ENCODE data around the gene RNF167. TPM values are rescaled to one million over a fixed set of nuclear protein-coding genes. Genes with fewer than 3 reads are reported as not detected.

The RNF167 gene
- total and polyA plus RNA-seq, 2 donors: 73.0 to 189 TPM

- WGBS: 98% methylated on average over 10 of the region's 10 CpGs
- Histone ChIP-seq H3K4me3 (ENCODE audit: low read length in 2 of 2) (no peak overlapping the region), H3K36me3 (ENCODE audit: control insufficient read depth in 2 of 2, insufficient read depth in 2 of 2, low read length in 1 of 2) (peaks cover 49 to 74% of the 10 kb centered on the region in 2 donors), H3K27me3 (ENCODE audit: control insufficient read depth in 2 of 2, insufficient read depth in 1 of 2, low read length in 1 of 2) (no peaks in the 10 kb centered on the region), H3K27ac (ENCODE audit: low read depth in 1 of 2, low read length in 1 of 2) (no peak overlapping the region), H3K9me3 (ENCODE audit: control insufficient read depth in 2 of 2, insufficient read depth in 1 of 2, low read length in 1 of 2) (no peaks in the 10 kb centered on the region), H3K4me1 (ENCODE audit: control insufficient read depth in 2 of 2, insufficient read depth in 2 of 2, low read length in 2 of 2) (peaks cover 5 to 37% of the 10 kb centered on the region in 2 donors)
- no peak for DNase-seq (ENCODE audit: low read depth in 6 of 9, low spot score in 9 of 9)
Observed at GRCh38 chr17:4973256-4974114, 33.4 kb downstream of the RNF167 start.

- Histone ChIP-seq H3K9me3 (ENCODE audit: control insufficient read depth in 2 of 2, insufficient read depth in 1 of 2, low read length in 1 of 2) (no peaks in the 10 kb centered on the region), H3K4me3 (ENCODE audit: low read length in 2 of 2) (no peak overlapping the region), H3K36me3 (ENCODE audit: control insufficient read depth in 2 of 2, insufficient read depth in 2 of 2, low read length in 1 of 2) (peaks cover 55 to 77% of the 10 kb centered on the region in 2 donors), H3K4me1 (ENCODE audit: control insufficient read depth in 2 of 2, insufficient read depth in 2 of 2, low read length in 2 of 2) (peaks cover 0 to 32% of the 10 kb centered on the region in 2 donors), H3K27me3 (ENCODE audit: control insufficient read depth in 2 of 2, insufficient read depth in 1 of 2, low read length in 1 of 2) (no peaks in the 10 kb centered on the region), H3K27ac (ENCODE audit: low read depth in 1 of 2, low read length in 1 of 2) (no peak overlapping the region)
- no peak for DNase-seq (ENCODE audit: low read depth in 6 of 9, low spot score in 9 of 9)
- 97% methylated on average over 9 of the region's 9 CpGs for WGBS
Observed at GRCh38 chr17:4974115-4974670, 34.1 kb downstream of the RNF167 start.

DNA sequence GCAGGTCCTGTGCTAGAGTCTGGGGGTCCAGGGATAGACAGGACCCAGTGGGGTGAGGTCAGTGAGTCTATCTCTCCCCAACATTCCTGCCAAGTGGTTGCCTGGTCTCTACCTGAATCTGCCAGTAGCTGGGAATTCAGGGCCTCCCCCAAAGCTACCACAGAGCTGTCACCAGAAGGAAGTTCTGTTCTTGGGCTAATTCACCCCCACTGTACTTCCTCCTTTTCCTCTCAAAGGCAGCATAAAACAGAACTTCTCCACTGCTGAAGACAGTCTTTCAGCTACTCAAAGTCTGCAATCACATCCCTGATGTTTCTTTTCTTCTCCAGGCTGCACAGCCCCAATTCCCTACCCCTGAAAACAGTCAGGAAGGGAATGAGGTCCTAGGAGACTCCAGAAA lies 38.7 kb downstream of the RNF167 start:
- H3K4me1 ChIP-seq (ENCODE audit: control insufficient read depth in 2 of 2, insufficient read depth in 2 of 2, low read length in 2 of 2): peaks cover 4 to 39% of the 10 kb centered on the region in 2 donors
- peak overlapping the region in 1 of 2 donors; percentile 8 for H3K27ac ChIP-seq (ENCODE audit: low read depth in 1 of 2, low read length in 1 of 2)
- peaks cover 57 to 59% of the 10 kb centered on the region in 2 donors for H3K36me3 ChIP-seq (ENCODE audit: control insufficient read depth in 2 of 2, insufficient read depth in 2 of 2, low read length in 1 of 2)

DNA sequence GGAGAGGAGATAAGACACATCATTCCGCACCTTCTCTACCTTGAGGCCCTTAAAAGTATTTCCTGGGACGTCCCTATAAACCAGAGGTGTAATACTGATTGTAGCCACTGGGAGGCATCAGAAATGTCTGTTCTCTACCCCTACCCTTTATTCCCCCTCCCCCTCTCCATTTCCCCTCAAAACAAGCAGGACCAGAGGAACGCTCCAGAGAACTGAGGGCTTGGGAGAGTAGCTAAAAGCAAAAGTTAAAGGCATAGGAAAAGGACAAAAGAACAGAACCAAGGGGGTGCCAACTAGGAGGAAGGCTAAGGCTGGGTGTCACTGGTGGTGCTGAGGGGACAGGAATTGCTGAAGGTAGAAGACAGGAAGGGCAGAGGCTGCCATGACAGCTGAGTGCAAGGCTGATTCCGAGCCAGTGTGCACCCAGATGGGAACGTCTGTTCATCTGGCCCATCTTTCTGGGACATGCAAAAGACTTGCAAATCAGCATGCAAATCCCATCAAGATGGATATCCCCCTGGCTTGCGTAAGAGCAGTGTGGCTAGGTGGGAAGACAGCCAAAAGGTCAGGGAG lies 40.7 kb downstream of the RNF167 start:
- 54% methylated on average over 6 of the region's 6 CpGs for WGBS
- Histone ChIP-seq H3K4me1 (ENCODE audit: control insufficient read depth in 2 of 2, insufficient read depth in 2 of 2, low read length in 2 of 2) (peaks cover 4 to 28% of the 10 kb centered on the region in 2 donors), H3K9me3 (ENCODE audit: control insufficient read depth in 2 of 2, insufficient read depth in 1 of 2, low read length in 1 of 2) (peaks cover 0 to 1% of the 10 kb centered on the region in 2 donors), H3K36me3 (ENCODE audit: control insufficient read depth in 2 of 2, insufficient read depth in 2 of 2, low read length in 1 of 2) (peaks cover 48 to 50% of the 10 kb centered on the region in 2 donors), H3K4me3 (ENCODE audit: low read length in 2 of 2) (no peak overlapping the region), H3K27ac (ENCODE audit: low read depth in 1 of 2, low read length in 1 of 2) (peak overlapping the region; percentile 46 to 55), H3K27me3 (ENCODE audit: control insufficient read depth in 2 of 2, insufficient read depth in 1 of 2, low read length in 1 of 2) (no peaks in the 10 kb centered on the region)
- DNase-seq (ENCODE audit: low read depth in 6 of 9, low spot score in 9 of 9): peak in 8 of 9 donors; percentile 68 to 91 (median 82)

More for the DNA sequence above, 38.7 kb downstream of the RNF167 start:
- H3K27me3 ChIP-seq (ENCODE audit: control insufficient read depth in 2 of 2, insufficient read depth in 1 of 2, low read length in 1 of 2): no peaks in the 10 kb centered on the region
- peaks cover 0 to 1% of the 10 kb centered on the region in 2 donors for H3K9me3 ChIP-seq (ENCODE audit: control insufficient read depth in 2 of 2, insufficient read depth in 1 of 2, low read length in 1 of 2)
- no peak for DNase-seq (ENCODE audit: low read depth in 6 of 9, low spot score in 9 of 9)
- H3K4me3 ChIP-seq (ENCODE audit: low read length in 2 of 2): no peak overlapping the region

- no peak for DNase-seq (ENCODE audit: low read depth in 6 of 9, low spot score in 9 of 9)
- H3K9me3 ChIP-seq (ENCODE audit: control insufficient read depth in 2 of 2, insufficient read depth in 1 of 2, low read length in 1 of 2): peaks cover 0 to 1% of the 10 kb centered on the region in 2 donors
- peaks cover 40 to 43% of the 10 kb centered on the region in 2 donors for H3K36me3 ChIP-seq (ENCODE audit: control insufficient read depth in 2 of 2, insufficient read depth in 2 of 2, low read length in 1 of 2)
- H3K27ac ChIP-seq (ENCODE audit: low read depth in 1 of 2, low read length in 1 of 2): no peak overlapping the region
- WGBS: 79% methylated on average over 5 of the region's 5 CpGs
- H3K4me1 ChIP-seq (ENCODE audit: control insufficient read depth in 2 of 2, insufficient read depth in 2 of 2, low read length in 2 of 2): peaks cover 9 to 31% of the 10 kb centered on the region in 2 donors
- H3K4me3 ChIP-seq (ENCODE audit: low read length in 2 of 2): no peak overlapping the region
- no peaks in the 10 kb centered on the region for H3K27me3 ChIP-seq (ENCODE audit: control insufficient read depth in 2 of 2, insufficient read depth in 1 of 2, low read length in 1 of 2)
Observed at GRCh38 chr17:4982305-4982704, 42.2 kb downstream of the RNF167 start.

GRCh38 chr17:4986403-4986802 lies 46.3 kb downstream of the RNF167 start:
- Histone ChIP-seq H3K9me3 (ENCODE audit: control insufficient read depth in 2 of 2, insufficient read depth in 1 of 2, low read length in 1 of 2) (peaks cover 0 to 5% of the 10 kb centered on the region in 2 donors), H3K36me3 (ENCODE audit: control insufficient read depth in 2 of 2, insufficient read depth in 2 of 2, low read length in 1 of 2) (peaks cover 13 to 15% of the 10 kb centered on the region in 2 donors), H3K4me3 (ENCODE audit: low read length in 2 of 2) (peak overlapping the region; percentile 87 to 91), H3K4me1 (ENCODE audit: control insufficient read depth in 2 of 2, insufficient read depth in 2 of 2, low read length in 2 of 2) (peaks cover 15 to 29% of the 10 kb centered on the region in 2 donors), H3K27ac (ENCODE audit: low read depth in 1 of 2, low read length in 1 of 2) (peak overlapping the region; percentile 43 to 84), H3K27me3 (ENCODE audit: control insufficient read depth in 2 of 2, insufficient read depth in 1 of 2, low read length in 1 of 2) (no peaks in the 10 kb centered on the region)
- 88% methylated on average over 5 of the region's 5 CpGs for WGBS
- peak in 1 of 9 donors; percentile 33 for DNase-seq (ENCODE audit: low read depth in 6 of 9, low spot score in 9 of 9)

GRCh38 chr17:4986951-4987766 lies 47.1 kb downstream of the RNF167 start, which contains the start of gene CAMTA2:
CAMTA2 (minus strand) TSS chr17:4987675; CDS start chr17:4986222, 1,453 bp downstream.
- no peaks in the 10 kb centered on the region for H3K27me3 ChIP-seq (ENCODE audit: control insufficient read depth in 2 of 2, insufficient read depth in 1 of 2, low read length in 1 of 2)
- peaks cover 8 to 13% of the 10 kb centered on the region in 2 donors for H3K36me3 ChIP-seq (ENCODE audit: control insufficient read depth in 2 of 2, insufficient read depth in 2 of 2, low read length in 1 of 2)
- DNase-seq (ENCODE audit: low read depth in 6 of 9, low spot score in 9 of 9): peak in 8 of 9 donors; percentile 64 to 90 (median 80)
- peaks cover 0 to 5% of the 10 kb centered on the region in 2 donors for H3K9me3 ChIP-seq (ENCODE audit: control insufficient read depth in 2 of 2, insufficient read depth in 1 of 2, low read length in 1 of 2)
- H3K4me1 ChIP-seq (ENCODE audit: control insufficient read depth in 2 of 2, insufficient read depth in 2 of 2, low read length in 2 of 2): peaks cover 15 to 29% of the 10 kb centered on the region in 2 donors
- peak within 1 kb of the TSS; percentile 87 to 91 for H3K4me3 ChIP-seq (ENCODE audit: low read length in 2 of 2)
- WGBS: 1% methylated on average over 78 of the region's 78 CpGs
- H3K27ac ChIP-seq (ENCODE audit: low read depth in 1 of 2, low read length in 1 of 2): peak within 1 kb of the TSS; percentile 84 to 91

DNA sequence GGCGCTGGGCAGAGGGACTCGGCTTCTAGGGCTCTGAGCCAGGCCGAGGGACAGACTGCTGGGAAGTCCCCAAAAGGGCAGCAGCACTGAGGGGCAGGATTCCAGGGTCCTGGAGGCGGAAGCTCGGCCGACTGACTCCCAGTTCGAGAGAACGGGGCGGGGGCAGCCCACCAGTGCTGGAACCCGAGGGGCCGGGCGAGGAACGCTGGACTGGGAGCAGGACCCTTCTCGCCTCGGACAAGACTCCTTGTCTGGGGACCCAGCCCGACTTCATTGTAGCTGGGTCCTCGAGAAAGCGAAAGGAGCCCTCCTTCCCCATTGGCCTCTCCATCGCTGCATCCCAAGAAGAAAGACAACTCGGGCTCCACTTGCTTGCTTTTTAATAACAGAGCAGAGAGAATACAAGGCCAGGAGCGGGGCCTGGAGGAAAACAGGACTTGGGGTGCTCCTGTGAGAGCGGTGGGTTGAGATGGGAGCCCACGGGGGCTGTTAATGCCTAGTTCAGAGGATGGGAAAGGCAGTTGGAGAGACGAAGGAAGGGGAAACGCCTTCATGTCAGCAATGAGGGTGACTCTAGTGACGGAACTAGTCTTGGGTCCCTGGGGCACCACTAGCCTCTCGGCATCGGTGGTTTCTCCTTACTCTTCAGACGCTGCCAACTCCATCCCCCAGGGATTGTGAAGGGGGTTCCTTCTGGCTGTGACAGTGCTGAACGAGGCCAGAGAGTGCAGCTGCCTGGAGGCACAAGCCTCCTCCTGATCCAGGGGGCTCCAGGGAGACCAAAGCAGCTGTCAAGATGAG lies 47.9 kb downstream of the RNF167 start:
- Histone ChIP-seq H3K27ac (ENCODE audit: low read depth in 1 of 2, low read length in 1 of 2) (peak overlapping the region; percentile 84 to 91), H3K4me1 (ENCODE audit: control insufficient read depth in 2 of 2, insufficient read depth in 2 of 2, low read length in 2 of 2) (peaks cover 15 to 29% of the 10 kb centered on the region in 2 donors), H3K36me3 (ENCODE audit: control insufficient read depth in 2 of 2, insufficient read depth in 2 of 2, low read length in 1 of 2) (peaks cover 0 to 5% of the 10 kb centered on the region in 2 donors), H3K9me3 (ENCODE audit: control insufficient read depth in 2 of 2, insufficient read depth in 1 of 2, low read length in 1 of 2) (peaks cover 0 to 5% of the 10 kb centered on the region in 2 donors), H3K4me3 (ENCODE audit: low read length in 2 of 2) (peak overlapping the region; percentile 87 to 91), H3K27me3 (ENCODE audit: control insufficient read depth in 2 of 2, insufficient read depth in 1 of 2, low read length in 1 of 2) (no peaks in the 10 kb centered on the region)
- whole genome bisulfite sequencing: 1% methylated on average over 30 of the region's 30 CpGs
- no peak for DNase-seq (ENCODE audit: low read depth in 6 of 9, low spot score in 9 of 9)
